Stimulated activated CD8-positive, alpha-beta memory T cell treated with anti-CD3 and anti-CD28 coated beads, Interleukin-12 subunit alpha, Interleukin-12 subunit beta, amount 100 ng/mL, for 1 hour (primary cell): ENCODE results near the gene INSR.

Source experiments
- DNase-seq: peaks from one replicate; pipeline ENCODE4 v3.0.0-alpha.2; 2020; ENCODE audit warnings: low read depth

The INSR gene

DNA sequence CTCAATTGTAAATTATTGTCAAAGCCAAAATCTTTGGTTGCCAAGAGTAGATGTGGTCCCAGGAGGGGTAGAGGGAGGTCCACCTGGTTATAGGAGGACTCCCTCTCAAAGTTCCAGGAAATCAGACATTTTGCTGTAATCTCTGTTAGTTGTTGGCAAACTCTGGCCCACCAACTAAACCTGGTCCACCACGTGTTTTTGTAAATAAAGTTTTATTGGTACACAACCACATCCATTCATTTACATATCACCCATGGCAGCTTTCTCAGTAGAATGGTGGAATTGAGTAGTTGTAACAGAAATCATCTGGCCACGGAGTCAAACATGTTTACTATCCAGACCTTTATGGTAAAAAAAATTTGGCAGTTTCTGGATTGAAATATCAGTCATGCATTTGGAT is 154.1 kb downstream of the INSR start:
- DNase-seq: no peak

DNA sequence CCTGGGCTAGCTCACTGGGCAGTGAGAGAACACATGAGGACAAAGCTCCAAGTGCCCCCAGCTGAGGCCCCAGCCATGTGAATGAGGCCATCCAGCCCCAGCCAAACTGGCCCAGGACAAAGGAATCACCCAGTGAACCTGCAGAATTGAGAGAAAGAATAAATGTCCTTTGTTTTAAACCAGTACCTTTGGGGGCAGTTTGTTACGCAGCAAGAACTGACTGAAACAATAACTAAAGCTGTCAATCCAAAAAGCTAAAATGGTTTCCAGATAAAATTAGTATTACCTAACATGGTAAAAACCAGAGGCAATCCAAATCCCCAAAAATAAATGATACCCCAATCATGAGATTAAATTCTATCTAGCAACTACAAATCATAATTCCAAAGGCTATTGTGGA is 155.1 kb downstream of the INSR start:
- DNase-seq: no peak

DNA sequence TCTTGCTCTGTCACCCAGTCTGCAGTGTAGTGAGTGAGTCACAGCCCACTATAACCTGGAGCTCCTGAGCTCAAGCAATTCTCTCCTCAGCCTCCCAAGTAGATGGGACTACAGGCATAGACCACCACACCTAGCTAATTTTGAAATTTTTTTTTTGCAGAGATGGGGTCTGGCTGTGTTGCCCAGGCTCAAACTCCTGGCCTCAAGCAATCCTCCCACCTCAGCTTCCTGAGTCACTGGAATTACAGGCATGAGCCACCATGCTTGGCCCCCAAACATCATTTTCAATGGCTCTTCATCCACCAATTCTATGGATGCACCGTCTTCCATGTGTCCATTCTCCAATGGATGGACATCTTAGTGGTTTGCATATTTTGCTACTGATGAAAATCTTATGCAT is 155.8 kb downstream of the INSR start:
- no peak for DNase-seq

GRCh38 chr19:7137120-7137519 is 157.1 kb downstream of the INSR start:
- DNase-seq: no peak

DNA sequence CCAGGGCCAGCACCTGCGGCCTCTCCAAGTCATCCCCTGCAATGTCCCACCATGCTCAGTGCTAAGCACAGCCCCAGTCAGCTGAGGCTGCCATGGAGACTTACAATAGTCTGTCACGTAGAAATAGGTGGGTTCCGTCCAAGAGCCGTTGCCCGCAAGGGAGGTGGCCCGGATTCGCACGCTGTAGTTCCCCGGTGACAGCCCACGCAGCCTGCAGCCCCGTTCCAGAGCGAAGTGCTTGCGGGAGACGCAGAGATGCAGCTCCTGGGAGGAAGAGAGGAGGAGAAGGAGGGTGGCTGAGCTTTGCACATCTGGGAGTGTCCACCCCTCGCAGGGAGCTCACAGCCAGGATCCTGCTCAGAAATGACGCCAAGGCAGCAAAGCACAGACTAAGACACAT is 162.2 kb downstream of the INSR start:
- no peak for DNase-seq

- no peak for DNase-seq
Observed at GRCh38 chr19:7130043-7130442, 164.2 kb downstream of the INSR start.

- DNase-seq: no peak
Observed at GRCh38 chr19:7126132-7126531, 168.1 kb downstream of the INSR start.

- no peak for DNase-seq
Observed at GRCh38 chr19:7125221-7125620, 169.0 kb downstream of the INSR start.

- DNase-seq: no peak
Observed at GRCh38 chr19:7124782-7125181, 169.4 kb downstream of the INSR start.

DNA sequence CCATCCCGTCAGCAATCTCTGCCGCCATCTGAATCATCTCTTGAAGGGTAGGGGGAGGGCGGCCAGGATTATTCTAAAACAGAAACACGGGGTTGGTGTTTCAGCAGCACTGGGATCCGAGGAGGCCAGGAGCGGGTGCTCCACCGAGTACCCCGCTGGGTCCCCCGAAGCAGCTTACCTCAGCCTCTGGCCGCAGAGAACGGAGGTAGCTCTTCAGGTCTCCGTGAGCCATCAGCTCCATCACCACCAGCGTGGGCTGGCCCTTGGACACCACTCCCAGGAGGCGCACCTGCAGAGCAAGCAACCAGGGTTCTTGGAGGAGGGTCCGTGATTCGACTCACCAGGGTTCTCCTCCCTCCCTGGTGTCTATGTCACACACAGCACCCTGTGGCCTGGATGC is 171.5 kb downstream of the INSR start:
- no peak for DNase-seq

DNA sequence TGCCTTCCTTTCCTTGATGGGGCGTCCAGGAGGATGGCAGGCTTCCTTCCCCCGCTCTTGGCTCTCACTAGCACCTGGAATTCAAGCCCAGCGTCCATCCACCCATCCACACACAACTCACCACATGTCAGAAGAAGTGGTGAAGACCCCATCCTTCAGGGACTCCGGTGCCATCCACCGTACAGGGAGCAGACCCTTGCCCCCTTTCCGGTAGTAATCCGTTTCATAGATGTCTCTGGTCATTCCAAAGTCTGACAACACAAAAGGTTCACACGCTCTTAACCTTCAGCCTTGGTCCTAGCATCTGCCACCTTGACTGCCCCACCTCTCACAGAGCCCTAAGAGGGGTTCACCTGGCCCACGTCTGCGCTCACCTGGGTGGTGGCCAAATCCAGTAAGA is 173.7 kb downstream of the INSR start:
- no peak for DNase-seq

- no peak for DNase-seq
Observed at GRCh38 chr19:7119582-7119981, 174.6 kb downstream of the INSR start.

DNA sequence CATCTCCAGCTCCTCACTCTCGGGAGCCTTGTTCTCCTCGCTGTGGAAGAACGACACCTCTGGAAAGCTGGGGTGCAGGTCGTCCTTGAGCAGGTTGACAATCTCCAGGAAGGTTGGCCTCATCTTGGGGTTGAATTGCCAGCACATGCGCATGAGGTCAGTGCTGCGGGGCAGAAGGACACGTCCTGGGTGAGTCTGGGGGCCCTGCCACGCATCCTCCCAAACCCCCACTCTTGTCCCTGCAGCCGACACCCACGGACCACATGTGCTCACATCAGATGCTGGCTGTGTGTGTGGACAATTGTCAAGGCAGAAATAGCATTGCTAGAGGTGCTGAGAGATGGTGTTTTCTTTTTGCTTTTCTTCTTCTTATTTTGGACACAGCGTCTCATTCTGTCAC is 177.0 kb downstream of the INSR start:
- DNase-seq: no peak

- no peak for DNase-seq
Observed at GRCh38 chr19:7115721-7116120, 178.5 kb downstream of the INSR start.

DNA sequence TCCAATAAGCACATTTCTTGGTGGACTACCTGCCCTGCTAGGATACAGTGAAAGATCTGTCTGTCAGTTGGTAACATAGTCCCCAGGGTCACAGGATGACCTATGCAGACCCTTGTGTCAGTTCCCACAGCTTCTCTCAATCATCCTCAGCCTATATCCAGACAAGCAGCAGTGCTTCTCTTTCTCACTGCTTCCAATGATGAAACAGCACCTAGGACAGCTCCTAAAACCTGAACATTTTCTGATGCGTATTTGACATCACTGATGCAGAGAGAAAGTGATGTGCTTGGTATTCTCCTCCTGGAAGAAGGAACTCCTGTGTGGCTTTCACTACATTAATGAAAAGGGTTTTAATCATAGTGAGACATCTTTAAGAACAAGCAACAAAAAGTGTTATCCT is 181.0 kb downstream of the INSR start:
- DNase-seq: no peak

- DNase-seq: no peak
Observed at GRCh38 chr19:7112675-7113074, 181.5 kb downstream of the INSR start.

DNA sequence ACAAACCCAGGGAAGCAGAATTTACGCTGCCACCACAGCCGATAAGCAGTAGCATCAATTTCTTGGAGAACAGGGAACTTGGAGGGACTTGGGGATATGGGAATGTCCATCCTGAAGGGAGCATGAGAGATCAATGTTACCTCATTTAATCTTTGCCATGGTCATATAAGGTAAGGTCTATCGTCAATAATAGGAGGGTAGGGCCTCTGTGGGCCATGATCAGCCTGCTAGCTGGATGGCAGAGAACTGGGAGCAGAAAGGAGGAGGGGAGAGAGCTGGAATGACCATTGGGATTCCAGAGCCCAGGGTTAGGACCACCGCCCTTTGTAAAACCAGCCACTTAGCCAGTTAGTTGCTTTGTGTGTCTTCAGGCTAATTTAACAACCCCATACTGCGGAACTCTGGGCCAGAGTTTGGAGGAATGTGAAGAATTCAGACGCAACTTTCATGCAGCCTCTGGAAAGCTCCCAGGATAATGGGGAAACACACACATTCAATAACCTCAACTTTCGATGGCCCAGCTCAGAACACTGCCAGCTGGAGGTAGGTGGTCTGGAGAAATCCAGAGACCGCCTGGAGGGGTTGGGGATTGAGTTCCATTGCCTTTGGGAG is 184.4 kb downstream of the INSR start:
- DNase-seq: no peak

- no peak for DNase-seq
Observed at GRCh38 chr19:7106711-7107657, 187.2 kb downstream of the INSR start.

DNA sequence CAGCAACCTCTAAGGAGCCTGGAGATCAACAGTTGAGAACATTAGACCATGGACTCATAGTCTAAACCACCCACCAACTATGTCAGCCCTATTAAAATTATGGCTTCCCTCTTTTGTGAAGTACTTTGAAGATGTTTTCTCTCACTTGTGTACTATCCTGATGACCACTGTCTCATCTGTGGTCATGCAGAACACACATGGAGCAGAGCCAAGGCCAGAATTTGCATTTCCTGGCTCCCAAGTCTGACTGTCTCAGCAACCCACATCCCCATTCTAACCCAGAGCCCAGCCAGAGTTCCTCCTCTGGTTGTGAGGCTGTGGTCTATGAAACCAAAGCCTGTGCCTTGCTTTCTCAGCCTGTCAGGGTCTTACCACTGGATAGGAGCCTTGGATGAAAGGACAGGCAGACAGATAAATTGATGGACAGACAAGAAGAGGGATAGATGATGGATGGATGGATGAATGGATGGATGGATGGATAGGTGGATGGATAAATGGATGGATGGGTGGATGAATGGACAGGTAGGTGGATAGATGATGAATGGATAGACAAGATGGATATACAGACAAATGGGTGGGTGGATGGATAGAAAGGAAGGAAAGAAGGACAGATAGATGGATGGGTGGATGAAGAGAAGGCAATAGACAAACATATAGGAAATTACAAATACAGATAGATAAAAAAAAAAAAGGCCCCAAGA is 189.3 kb downstream of the INSR start:
- no peak for DNase-seq

DNA sequence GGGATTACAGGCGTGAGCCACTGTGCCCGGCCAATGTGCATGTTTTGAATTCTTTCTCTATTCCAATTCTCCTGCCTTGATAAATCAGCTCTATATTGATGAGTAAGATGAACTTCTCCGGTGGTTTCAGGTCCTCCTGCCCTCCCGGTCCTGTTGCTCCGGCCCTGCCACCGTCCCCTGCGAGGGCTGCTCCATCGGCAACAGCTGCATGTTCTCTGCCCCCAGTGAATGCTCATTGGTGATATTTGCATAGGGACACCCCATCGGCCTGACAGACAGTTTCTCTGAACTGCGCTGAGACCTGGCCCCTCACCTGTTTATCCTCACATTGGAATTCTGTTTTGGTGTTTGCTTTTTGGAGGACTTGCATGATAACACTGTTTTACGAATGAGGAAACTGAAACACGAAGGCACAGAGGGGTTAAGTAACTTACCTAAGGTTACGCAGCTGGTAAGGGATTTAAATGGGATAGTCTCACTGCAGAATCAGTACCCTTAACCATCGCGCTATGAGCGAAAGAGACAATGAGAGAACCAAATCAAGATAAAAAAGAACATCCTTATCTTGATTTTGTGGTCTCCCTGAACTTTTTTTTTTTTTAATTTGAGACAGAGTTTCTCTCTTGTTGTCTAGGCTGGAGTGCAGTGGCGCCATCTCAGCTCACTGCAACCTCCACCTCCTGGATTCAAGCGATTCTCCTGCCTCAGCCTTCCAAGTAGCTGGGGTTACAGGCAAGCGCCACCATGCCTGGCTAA is 192.5 kb downstream of the INSR start:
- no peak for DNase-seq

DNA sequence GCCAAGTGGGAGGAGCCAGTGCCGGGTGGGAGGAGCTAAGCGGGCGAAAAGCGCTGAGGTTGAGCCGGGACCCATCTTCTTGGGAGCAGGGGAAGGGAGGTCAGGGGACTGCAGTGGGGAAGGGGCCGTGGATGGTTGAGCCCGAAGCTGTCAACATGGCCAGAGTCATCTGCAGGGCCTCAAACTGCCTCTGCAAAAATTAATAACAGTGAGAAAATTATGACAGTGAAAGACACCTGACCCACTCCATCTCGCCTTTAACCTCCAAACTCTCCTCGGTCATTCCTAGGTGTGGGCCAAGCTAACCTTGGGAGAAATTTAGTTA is 194.7 kb downstream of the INSR start:
- DNase-seq: no peak
